GM19193 (cell line): ENCODE data around the gene NKX6-2.

Experiments
- POLR2A ChIP-seq: IDR thresholded peaks from 4 replicates; pipeline ENCODE4 v1.6.1; 2011; ENCODE audit not compliant: insufficient read depth, insufficient read length; ENCODE audit errors: extremely low read depth

The NKX6-2 gene

DNA sequence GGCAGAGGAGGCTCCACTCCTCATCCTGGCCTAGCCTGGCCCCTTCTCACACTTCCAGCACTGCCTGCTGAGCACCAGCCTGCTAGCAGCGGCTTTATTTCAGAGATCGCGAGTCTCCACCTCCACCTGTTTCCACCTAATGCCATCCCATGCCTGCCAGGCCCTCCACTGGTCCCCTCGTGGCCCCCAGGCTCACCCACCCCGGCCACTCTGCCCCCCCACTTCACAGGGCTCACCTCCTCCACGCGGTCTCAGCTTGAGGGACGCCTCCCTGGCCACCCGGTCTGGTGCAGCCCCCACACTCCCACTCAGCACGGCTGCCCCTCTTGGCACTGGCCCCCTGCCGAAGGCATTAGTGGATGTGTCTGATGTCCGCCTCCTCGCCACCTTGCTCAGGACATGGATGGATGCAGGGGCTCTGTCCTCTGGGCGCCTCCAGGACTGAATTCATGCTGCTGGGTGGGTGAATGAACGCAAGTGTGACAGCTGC lies 3.8 kb upstream of the NKX6-2 start:
- no peak for TF ChIP-seq POLR2A

DNA sequence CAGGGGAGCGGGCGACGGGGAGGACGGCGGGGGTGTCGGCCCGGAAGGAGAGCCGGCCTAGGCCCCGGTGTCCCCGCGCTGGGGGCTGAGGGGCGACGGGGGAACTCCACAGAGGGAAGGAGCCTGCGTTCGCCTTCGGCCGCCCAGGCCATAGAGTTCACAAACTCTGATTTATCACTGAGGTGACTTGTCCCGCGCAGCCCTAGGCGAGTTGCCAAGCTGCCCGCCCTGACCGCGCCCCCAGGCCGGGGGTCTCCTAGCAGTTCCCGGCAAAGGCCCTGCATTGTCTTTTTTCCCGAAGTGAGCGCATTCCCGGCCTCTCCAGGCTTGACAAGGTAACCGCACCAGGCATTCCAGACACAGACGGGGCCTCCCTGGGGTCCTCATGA lies 2.9 kb upstream of the NKX6-2 start:
- no peak for TF ChIP-seq POLR2A

DNA sequence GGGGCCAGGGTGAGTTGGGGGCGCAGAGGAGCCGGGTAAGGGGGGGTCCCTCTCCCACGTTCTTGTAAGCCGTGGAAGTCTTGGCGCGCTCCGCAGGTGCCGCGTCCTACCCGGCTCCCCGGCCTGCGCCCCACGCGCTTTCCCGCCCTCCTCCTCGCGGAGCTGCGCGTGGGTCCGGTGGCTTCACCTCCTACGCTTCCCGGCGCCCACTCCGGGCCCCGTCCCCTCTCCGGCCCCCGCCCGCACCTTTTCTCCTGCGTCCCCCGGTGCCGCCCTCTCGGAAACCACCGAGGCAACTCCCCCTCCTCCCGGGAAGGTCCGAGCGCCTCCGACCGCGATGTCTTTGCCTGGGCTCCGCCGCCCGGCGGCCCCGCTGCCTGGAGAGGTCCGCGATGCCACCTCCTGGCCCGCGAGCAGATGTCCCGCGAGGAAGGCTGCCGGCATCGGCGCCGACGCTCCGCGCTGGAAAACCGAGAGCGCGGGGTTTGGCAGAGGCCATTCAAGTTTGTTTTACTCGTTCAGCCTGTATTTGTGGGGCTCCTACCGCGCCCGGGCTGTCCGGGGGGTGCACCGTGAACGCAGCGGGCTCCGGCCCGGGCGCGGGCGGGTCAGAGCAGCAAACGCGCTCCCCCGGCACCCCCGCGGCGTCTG lies 2.4 kb upstream of the NKX6-2 start:
- no peak for TF ChIP-seq POLR2A

DNA sequence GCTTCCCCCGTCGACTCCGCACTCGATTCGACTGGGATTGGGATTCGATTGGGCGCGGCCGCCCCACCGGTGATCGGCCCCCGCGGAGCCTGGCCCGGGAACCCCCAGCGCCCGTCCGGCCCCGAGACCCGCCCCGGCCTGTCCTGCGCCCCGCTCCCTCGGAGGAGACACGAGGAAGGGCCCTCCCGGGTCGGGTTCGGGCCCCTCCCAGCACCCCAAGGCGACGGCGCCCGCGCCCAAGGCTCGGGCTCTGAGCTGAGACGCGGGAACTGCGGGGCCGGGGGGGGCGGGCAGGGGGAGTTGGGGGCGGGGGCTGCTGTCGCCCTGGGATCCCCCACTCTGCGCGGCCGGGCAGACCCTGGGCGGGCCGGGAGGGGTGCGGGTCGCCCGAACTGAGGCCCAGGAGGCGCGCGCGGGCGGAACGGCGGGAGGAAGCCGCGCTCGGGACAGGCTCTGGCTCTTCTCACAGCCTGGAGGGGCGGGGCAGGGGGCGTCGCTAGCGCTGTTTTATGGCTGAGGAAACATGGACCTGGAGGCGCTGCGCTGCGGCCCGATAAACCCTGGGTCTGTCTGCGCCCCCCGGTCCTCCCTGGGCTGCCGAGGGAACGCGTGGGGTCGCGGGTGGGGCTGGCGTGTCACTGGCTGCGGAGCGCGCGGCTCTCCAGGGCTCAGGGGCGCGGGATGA lies 1.7 kb upstream of the NKX6-2 start:
- TF ChIP-seq POLR2A = no peak

DNA sequence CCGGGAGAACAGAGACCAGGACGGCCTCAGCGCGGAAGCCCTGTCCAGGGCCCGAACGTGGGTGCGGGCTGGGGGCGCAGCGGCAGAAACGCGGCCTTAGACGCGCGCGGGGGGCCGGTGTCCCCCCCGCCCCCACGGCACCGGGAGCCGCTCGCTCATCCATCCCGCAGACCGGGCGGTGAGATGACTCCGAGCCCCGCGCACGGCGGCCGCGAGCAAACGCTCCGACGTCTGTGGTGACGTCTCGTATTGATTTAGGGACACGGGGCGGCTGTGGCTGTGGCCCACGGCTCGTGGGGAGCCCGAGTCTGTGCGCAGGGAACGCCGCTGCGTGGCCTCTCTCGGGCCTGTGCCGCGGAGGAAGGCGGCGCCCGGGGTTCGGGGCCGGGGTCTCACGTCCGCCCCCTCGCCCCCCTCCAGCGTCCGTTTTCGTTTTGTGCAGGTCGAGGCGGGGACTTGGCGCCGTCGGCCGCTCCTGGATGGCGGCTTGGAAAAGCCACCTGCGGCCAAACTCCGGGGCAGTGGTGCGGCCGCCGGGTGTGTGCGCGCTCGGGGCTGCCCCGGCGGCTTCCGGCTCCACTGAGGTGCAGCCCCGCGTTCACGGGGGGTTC lies 1.0 kb upstream of the NKX6-2 start:
- TF ChIP-seq POLR2A = no peak

DNA sequence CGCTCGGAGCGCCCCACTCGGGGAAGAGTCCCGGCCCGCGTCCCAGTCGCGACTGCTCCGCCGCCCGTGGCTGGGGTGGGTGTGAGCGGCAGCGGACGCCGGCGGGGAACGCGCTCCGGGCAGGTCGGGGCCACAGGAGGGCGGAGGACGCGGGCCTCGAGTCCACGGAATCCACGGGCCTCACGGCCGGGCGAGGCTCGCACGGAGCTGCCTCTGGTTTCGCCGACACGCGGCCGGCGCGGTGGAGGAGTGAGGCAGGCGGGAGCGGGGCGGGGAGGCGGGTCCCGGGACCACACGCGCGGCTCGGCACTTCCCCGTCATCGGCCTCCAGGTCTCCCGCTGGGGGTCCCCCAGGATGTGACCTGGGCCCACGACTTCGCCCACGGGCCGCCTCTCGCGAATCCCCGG lies 533 bp upstream of the NKX6-2 start:
- TF ChIP-seq POLR2A = no peak

DNA sequence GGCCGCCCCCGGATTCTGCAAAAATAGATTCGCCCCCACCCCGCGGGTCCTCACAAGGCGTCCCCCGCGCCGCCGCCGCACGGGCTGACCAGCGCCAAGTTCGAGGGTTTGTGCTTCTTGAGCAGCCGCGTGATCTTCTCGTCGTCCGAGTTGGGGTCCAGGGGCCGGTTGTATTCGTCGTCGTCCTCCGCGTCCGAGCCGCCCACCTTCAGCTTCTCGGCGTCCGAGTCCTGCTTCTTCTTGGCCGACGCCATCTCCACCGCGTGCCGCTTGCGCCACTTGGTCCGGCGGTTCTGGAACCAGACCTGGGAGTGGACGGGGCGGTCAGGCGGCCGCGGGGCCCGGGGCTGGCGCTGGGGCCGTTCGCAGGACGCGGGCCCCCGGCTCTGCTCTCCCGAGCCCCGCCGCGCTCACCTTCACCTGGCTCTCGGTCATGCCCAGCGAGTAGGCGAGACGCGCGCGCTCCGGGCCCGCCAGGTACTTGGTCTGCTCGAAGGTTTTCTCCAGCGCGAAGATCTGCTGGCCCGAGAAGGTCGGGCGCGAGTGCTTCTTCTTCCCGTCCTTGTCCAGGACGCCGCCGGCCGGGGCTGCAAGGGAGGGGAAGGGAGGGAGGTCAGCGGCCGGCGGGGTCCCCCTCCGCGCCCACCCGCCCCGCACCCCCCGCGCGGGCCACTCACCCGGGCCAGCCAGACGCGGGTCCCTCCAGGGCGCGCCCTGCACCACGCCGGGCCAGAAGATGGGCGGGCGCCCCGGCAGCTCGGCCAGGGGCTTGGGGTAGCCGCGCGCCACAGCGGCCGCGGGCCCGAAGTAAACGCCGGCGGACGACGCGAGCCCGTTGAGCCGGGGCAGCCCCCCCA lies 853 bp downstream of the NKX6-2 start:
- no peak for TF ChIP-seq POLR2A

DNA sequence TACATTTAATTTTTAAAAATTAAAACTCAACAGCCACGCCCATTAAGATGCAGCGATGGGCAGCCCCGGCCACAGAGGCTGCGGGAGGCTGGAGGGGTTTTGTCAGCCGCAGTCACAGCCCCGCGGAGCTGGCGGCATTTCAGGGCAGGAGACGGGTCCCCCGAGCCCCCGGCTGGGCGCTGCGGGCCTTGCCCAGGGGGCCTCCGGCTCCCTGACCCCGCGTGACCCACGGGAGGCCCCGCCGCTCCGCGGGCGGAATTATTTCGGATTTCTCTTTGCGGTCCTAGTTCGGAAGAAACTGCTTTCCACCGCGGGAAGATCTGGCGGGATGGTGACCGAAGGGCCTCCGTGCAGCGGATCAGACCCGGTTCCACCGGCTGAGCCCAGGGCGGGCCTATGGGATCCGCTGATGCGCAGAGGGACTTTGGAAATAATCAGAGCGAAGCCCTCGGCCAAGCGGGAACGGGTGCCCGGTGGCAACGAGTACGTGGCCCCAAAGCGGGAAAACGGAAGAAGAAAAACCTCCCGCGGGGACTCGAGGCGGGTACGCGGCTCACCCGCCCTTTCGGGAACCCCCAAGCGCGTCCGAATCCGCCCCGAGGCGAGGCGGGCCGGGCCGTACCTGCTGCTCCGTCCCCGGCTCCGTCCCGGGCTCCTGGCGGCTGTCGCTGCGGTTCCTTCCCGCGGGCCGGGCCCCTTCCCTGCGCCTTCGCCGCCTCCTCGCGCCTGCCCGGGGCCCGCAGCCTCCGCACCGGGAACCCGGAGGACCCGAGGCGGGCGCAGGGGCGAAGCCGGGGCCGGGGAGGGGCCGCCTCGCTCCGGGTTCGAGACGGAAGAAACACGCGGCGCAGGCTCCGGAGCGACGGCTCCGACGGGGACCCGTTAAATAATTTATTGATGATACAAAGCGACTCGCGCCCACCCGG lies 1.7 kb downstream of the NKX6-2 start:
- TF ChIP-seq POLR2A = no peak

DNA sequence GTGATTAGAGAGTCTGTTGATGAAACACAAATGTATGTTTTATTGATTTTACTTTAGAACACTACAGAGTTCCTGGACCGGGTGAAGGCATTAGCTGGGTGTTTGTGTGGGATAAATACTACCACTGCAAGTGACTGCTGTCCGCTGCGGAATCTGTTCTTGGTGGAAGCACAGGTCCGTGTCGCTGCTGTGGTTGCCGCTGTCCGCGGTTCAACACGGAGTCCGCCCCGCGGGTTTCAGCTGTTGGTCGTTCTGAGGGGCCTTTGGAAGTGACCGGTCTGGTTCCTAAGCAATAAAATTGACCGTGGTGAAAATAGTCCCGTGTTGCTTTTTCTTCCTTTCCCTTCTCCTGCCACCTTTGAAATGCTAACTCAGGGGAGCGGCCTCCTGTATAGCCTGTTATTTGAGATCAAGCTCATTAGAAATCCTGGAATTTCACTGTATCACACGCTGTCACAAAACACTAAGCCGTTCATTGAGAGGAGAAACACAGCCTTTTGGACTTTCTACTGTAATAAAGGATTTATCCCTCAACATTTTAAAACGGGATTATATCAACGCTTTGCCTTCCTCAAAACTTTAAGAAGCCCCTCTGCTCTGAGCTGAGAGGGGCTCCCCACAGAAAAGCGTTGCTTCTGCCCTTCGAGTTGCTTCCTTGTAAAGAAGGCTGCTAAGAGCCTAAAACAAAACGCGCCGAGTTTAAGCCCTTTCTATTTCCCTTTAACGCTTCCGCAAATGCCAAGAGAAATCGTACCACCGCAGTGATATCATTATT lies 2.6 kb downstream of the NKX6-2 start:
- no peak for TF ChIP-seq POLR2A

DNA sequence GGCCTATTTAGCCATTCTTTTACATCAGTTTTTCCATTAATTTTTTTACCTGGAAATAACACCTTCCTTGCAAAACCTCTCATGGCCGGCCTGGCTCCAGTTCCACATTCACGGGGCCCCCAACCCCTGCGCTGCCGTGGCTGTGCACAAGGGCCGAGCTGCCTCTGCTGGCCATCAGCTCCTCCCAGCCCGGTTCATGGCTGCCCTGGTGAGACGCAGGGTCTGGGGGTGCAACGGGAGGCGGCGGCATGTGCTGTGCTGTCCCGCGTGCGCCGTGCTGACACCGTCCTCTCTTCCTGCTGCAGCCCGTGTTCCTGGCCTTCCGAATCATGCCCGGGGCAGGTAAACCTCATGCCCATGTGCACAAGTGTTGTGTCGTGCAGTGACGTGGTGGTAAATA lies 4.4 kb downstream of the NKX6-2 start:
- no peak for TF ChIP-seq POLR2A

DNA sequence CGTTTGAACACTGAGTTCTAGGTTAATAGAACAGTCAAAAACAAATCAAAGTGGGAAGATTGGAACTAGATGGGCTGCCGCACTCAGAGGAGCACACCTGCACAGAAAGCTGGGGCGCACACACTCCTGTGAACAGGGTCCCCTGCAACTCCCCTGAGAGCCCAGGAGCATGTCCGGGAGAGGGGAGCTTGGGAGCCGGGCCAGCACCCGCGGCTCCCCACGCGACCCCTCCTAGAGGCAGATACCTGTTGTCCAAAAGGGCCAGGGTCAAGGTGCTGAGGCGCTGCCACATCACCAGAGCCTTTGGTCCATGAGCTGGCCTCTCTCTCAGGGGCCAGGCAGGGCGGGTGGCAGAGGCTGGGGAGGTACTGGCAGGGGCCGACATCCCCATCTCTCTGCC lies 5.6 kb downstream of the NKX6-2 start:
- TF ChIP-seq POLR2A = no peak

DNA sequence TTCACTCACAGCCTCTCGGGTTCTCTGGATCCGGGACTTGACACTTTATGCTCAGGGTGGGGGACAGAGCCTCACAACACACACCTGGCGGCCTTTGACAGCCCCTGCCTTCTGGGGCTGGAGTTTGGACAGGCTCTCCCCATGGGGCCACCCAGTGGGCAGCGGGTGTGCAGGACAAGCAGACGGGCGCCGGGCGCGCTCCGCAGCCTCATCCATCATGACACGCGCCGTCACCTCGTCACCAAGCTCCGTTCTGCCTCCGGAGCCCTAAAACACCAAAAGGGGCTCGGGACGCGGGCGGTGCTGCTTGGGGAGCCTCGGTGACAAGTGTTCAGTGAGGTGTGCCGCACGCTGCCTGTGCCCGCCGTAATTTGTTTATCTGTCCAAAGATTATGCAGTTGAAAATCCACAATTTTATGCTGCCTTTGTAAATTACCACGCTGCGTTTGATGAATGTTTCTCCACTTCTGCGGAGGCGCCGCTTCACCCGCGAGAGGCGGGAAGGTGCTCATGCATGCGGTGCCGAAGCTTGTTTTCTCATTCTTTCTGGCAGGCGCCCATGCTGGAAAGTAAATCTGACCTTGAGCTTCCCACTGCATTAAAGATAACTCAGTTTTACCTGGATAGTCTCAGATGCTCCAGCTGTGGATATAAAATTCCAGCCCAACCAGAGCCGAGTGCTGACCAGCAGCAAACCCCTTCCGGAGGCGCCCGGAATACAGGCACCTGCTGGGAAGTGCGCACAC lies 6.2 kb downstream of the NKX6-2 start:
- TF ChIP-seq POLR2A = no peak

DNA sequence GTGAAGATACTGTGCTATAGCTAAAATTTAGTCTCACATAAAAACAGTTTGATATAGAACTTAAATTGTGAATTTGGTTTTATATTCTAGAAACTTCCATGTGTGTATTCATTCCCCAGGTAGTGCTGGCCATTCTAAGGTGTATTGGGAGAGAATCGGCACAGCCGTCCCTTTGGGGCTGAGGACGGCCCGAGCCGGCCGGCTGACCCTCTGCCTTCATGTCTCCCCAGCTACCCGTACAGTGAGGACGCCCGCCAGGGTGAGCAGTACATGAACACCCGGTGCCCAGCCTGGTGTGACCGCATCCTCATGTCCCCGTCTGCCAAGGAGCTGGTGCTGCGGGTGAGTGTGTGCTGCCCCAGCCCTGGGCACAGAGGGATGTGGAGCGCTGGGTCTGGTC lies 8.5 kb downstream of the NKX6-2 start:
- no peak for TF ChIP-seq POLR2A
